ENCODE data around the gene ARHGAP15. TPM values are rescaled to one million over a fixed set of nuclear protein-coding genes. Genes with fewer than 3 reads are reported as not detected.

The ARHGAP15 gene
- total and polyA plus RNA-seq, 2 experiments from 2014 or later = 0.26 TPM; not detected in 1

DNA sequence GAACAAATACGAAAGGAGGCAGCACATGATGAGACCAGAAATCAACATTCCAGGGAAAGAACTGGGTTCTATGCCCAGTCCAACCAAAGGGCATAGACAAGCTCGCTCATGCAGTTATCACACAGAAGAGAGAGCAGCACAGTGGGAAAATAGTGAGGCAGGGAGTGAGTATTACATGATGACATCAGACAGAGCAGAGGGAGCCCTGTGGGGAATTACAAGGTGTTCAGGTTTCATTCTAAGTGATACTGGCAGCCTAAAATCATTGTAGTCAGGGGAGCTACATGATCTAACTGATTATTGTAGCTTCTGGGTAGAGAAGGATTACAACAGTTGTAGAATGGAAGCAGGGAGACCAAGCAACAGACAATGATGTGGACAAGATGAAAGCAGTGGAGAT, 658.5 kb downstream of the ARHGAP15 start (continued):
- TF ChIP-seq ZNF462 (CRISPR knock-in tag; IDR thresholded peaks at IDR 0.05) (no peak), ZNF114 (CRISPR knock-in tag; IDR thresholded peaks at IDR 0.05) (no peak), POLR2AphosphoS5 (IDR thresholded peaks at IDR 0.05; ENCODE audit: low read depth) (no peak), CTCF (conservative IDR thresholded peaks at IDR 0.05; ENCODE audit: low read depth in 2 of 2) (no peak)

DNA sequence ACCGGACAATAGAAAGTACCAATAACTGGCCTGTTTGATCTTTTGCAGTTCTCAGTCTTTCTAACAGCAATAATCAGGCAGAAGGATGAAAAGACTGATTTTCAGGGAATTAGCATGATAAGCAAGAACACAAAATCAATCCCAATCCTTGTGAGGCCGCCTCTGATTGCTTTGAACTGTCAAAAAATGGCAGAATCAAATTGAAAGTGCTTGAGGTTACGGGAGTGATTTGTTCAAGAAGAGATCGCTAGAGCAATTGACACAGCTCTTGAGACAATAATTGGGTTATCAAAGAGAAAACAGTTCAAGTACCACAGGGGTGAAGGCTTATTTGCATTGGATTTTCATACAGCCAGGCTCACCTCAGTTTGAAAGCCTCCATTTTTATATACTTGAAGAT, 663.4 kb downstream of the ARHGAP15 start:
- Histone ChIP-seq H3K9me2 (ENCODE audit: insufficient read depth) (peaks cover 15% of the 10 kb centered on the region; the same call in 1 of the 2 replicates), H3K27ac (ENCODE audit: low read depth) (no peak overlapping the region), H3K4me2 (no peak overlapping the region), H3K4me1 (ENCODE audit: insufficient read depth) (no peaks in the 10 kb centered on the region), H3K36me3 (ENCODE audit: insufficient read depth) (no peaks in the 10 kb centered on the region), H3K79me2 (replicated peaks; ENCODE audit: insufficient read depth) (no peaks in the 10 kb centered on the region), H3K27me3 (ENCODE audit: insufficient read depth) (no peaks in the 10 kb centered on the region), H3K4me3 (no peak overlapping the region), H2AFZ (no peak overlapping the region), H3F3A (replicated peaks; ENCODE audit: low read depth) (no peaks in the 10 kb centered on the region), H4K20me1 (replicated peaks; ENCODE audit: insufficient read depth) (no peaks in the 10 kb centered on the region)
- H3K9me3 Mint-ChIP-seq = no peaks in the 10 kb centered on the region
- DNase-seq (ENCODE audit: low spot score) (no peak), ATAC-seq (no peak)
- H3K4me1 Mint-ChIP-seq = peaks cover 15% of the 10 kb centered on the region; the same call in 2 of the 3 replicates
- H3K27me3 Mint-ChIP-seq (ENCODE audit: insufficient read depth, low read depth, poor library complexity) = no peaks in the 10 kb centered on the region
- no peak overlapping the region for H3K4me3 Mint-ChIP-seq
- H3K27ac Mint-ChIP-seq = no peak overlapping the region
- H3K36me3 Mint-ChIP-seq (ENCODE audit: low read depth) = no peaks in the 10 kb centered on the region
- TF ChIP-seq CTCF (conservative IDR thresholded peaks at IDR 0.05; ENCODE audit: low read depth in 2 of 2) = no peak
- no peak for TF ChIP-seq ZNF462 (CRISPR knock-in tag; IDR thresholded peaks at IDR 0.05)

Measured in GM23338 (cell line).